H1 (cell line): ENCODE data around the gene KLC4. TPM values are rescaled to one million over a fixed set of nuclear protein-coding genes. Genes with fewer than 3 reads are reported as not detected.

ENCODE experiments used
- CTCF ChIA-PET: fragments of 300-600 bp; sonication (Branson Sonifier 250); formaldehyde crosslinking; loops from one replicate; lab custom pipeline; 2021; ENCODE audit not compliant: partially characterized antibody; lab: Charles Lee
- POLR2A ChIA-PET: fragments of 300-600 bp; sonication (Branson Sonifier 250); formaldehyde crosslinking; loops from one replicate; lab custom pipeline; 2021; ENCODE audit warnings: inconsistent platforms; ENCODE audit not compliant: partially characterized antibody; lab: Charles Lee
- DNase-seq, 2 experiments: peaks; one replicate each; pipeline versions ENCODE4 v3.0.0 to v3.0.0-alpha.2; 2010 to 2022; ENCODE audit warnings: low spot score in 2 of 2, low read depth in 1 of 2, mixed read lengths in 1 of 2
- FAIRE-seq: peaks from 2 replicates; lab custom pipeline; 2011; peaks lifted over from hg19 to GRCh38; lab: Jason Lieb, UNC
- H2AFZ ChIP-seq: 2 replicates; pipeline ENCODE4 v1.8.1; 2012; ENCODE audit warnings: low read length, inconsistent platforms
- H2AK5ac ChIP-seq: 2 replicates; pipeline ENCODE4 v1.6.1; 2013; ENCODE audit warnings: low read depth, low read length
- H2BK120ac ChIP-seq: replicated peaks from 2 replicates; pipeline ENCODE3; 2013; ENCODE audit warnings: low read depth, low read length, inconsistent platforms
- H2BK12ac ChIP-seq: 2 replicates; pipeline ENCODE4 v1.6.1; 2013; ENCODE audit warnings: low read depth, low read length
- H2BK15ac ChIP-seq: 2 replicates; pipeline ENCODE4 v1.6.1; 2013; ENCODE audit warnings: low read length
- H2BK20ac ChIP-seq: 2 replicates; pipeline ENCODE4 v1.6.1; 2013; ENCODE audit warnings: low read length
- H2BK5ac ChIP-seq: 2 replicates; pipeline ENCODE4 v1.6.1; 2013; ENCODE audit warnings: low read depth, low read length
- H3K14ac ChIP-seq: 2 replicates; pipeline ENCODE4 v1.6.1; 2013; ENCODE audit warnings: inconsistent platforms; ENCODE audit not compliant: insufficient read length
- H3K18ac ChIP-seq: 2 replicates; pipeline ENCODE4 v1.6.1; 2013; ENCODE audit warnings: low read length; ENCODE audit errors: extremely low read depth
- H3K23ac ChIP-seq: 2 replicates; pipeline ENCODE4 v1.6.1; 2013; ENCODE audit warnings: inconsistent platforms; ENCODE audit not compliant: insufficient read length
- H3K23me2 ChIP-seq: 2 replicates; pipeline ENCODE4 v1.6.1; 2013; ENCODE audit warnings: low read depth, low read length
- H3K27ac ChIP-seq: 2 replicates; pipeline ENCODE4 v1.6.1; 2011; ENCODE audit warnings: low read depth, low read length, inconsistent platforms
- H3K27me3 ChIP-seq, 4 experiments: replicated peaks in 1 of 4; 1 replicate in 1 of 4; 2 replicates in 3 of 4; pipeline versions ENCODE4 v1.6.1 to v1.8.1; 2011 to 2013; ENCODE audit warnings: low read length in 3 of 4, mild to moderate bottlenecking in 3 of 4, inconsistent platforms in 2 of 4, mixed read lengths in 2 of 4, moderate library complexity in 1 of 4; ENCODE audit not compliant: control insufficient read depth in 3 of 4, insufficient read depth in 3 of 4; ENCODE audit errors: extremely low read depth in 1 of 4
- H3K36me3 ChIP-seq, 4 experiments: 2 replicates each; pipeline versions ENCODE4 v1.6.1 to v1.8.1; 2011 to 2013; ENCODE audit warnings: mild to moderate bottlenecking in 4 of 4, low read length in 3 of 4, moderate library complexity in 2 of 4, control low read depth in 1 of 4, inconsistent platforms in 1 of 4; ENCODE audit not compliant: insufficient read depth in 4 of 4, control insufficient read depth in 2 of 4
- H3K4ac ChIP-seq: replicated peaks from 2 replicates; pipeline ENCODE3; 2013; ENCODE audit warnings: low read length, low read depth, mixed read lengths, inconsistent platforms; ENCODE audit not compliant: insufficient read length
- H3K4me1 ChIP-seq, 4 experiments: replicated peaks in 1 of 4; 1 replicate in 1 of 4; 2 replicates in 3 of 4; pipeline versions ENCODE4 v1.6.1 to v1.8.1; 2011 to 2013; ENCODE audit warnings: low read length in 3 of 4, inconsistent platforms in 2 of 4, mixed read lengths in 1 of 4; ENCODE audit not compliant: insufficient read depth in 4 of 4, control insufficient read depth in 3 of 4
- H3K4me2 ChIP-seq, 2 experiments: 2 replicates each; pipeline versions ENCODE4 v1.6.1 to v1.8.1; 2011 to 2013; ENCODE audit warnings: low read depth in 2 of 2, low read length in 2 of 2, control low read depth in 1 of 2, inconsistent platforms in 1 of 2, mild to moderate bottlenecking in 1 of 2; ENCODE audit not compliant: insufficient read depth in 1 of 2
- H3K4me3 ChIP-seq, 4 experiments: fragments of 200-600, 300-600 bp in 1 of 4; sonication (generic), shearing (Covaris generic), sonication (Bioruptor Twin) in 1 of 4; 2 replicates each; pipeline versions ENCODE4 v1.5.1 to v1.8.1; 2011 to 2016; ENCODE audit warnings: low read length in 4 of 4, low read depth in 3 of 4, control low read depth in 2 of 4, inconsistent platforms in 2 of 4, mild to moderate bottlenecking in 2 of 4, mixed read lengths in 1 of 4, moderate library complexity in 1 of 4; ENCODE audit not compliant: insufficient read depth in 2 of 4; ENCODE audit errors: extremely low read depth in 1 of 4
- H3K56ac ChIP-seq: replicated peaks from 2 replicates; pipeline ENCODE3; 2013; ENCODE audit warnings: low read depth, mild to moderate bottlenecking, mixed read lengths, low read length, inconsistent platforms; ENCODE audit not compliant: insufficient read length
- H3K79me1 ChIP-seq: 2 replicates; pipeline ENCODE4 v1.6.1; 2013; ENCODE audit warnings: low read depth, low read length, control low read depth
- H3K79me2 ChIP-seq, 2 experiments: 2 replicates each; pipeline versions ENCODE4 v1.6.1 to v1.8.1; 2012 to 2013; ENCODE audit warnings: low read length in 2 of 2, mild to moderate bottlenecking in 2 of 2, inconsistent platforms in 1 of 2; ENCODE audit not compliant: insufficient read depth in 2 of 2, control insufficient read depth in 1 of 2
- H3K9ac ChIP-seq, 4 experiments: replicated peaks in 1 of 4; 1 replicate in 1 of 4; 2 replicates in 3 of 4; pipeline versions ENCODE4 v1.6.1 to v1.8.1; 2011 to 2013; ENCODE audit warnings: low read depth in 3 of 4, low read length in 3 of 4, control low read depth in 2 of 4, mild to moderate bottlenecking in 2 of 4, moderate library complexity in 2 of 4, inconsistent platforms in 1 of 4; ENCODE audit errors: extremely low read depth in 1 of 4
- H3K9me3 ChIP-seq, 2 experiments: 2 replicates each; pipeline versions ENCODE4 v1.6.1 to v1.8.1; 2012 to 2013; ENCODE audit warnings: mild to moderate bottlenecking in 2 of 2, moderate library complexity in 2 of 2, control low read depth in 1 of 2, inconsistent platforms in 1 of 2, low read depth in 1 of 2, low read length in 1 of 2, mixed read lengths in 1 of 2; ENCODE audit not compliant: insufficient read depth in 2 of 2
- H4K20me1 ChIP-seq, 2 experiments: replicated peaks in 1 of 2; 2 replicates each; pipeline versions ENCODE3 to v1.8.1; 2011 to 2013; ENCODE audit warnings: inconsistent platforms in 2 of 2, low read length in 2 of 2, mild to moderate bottlenecking in 1 of 2; ENCODE audit not compliant: insufficient read depth in 2 of 2, control insufficient read depth in 1 of 2
- H4K5ac ChIP-seq: 2 replicates; pipeline ENCODE4 v1.6.1; 2013; ENCODE audit warnings: low read length, low read depth, mixed read lengths, inconsistent platforms; ENCODE audit not compliant: insufficient read length
- H4K8ac ChIP-seq: 2 replicates; pipeline ENCODE4 v1.8.0; 2013; ENCODE audit warnings: mild to moderate bottlenecking, moderate library complexity, low read length, inconsistent platforms; ENCODE audit not compliant: insufficient read depth; ENCODE audit errors: extremely low read depth
- H4K91ac ChIP-seq: replicated peaks from 2 replicates; pipeline ENCODE3; 2013; ENCODE audit warnings: low read length, mixed read lengths, inconsistent platforms; ENCODE audit not compliant: insufficient read length
- ASH2L ChIP-seq: fragments of 200-600, 300-600 bp; sonication (generic); IDR thresholded peaks from one replicate; pipeline ENCODE4 v1.7.1; 2017; ENCODE audit warnings: low read length
- BRCA1 ChIP-seq: IDR thresholded peaks from 2 replicates; pipeline ENCODE4 v1.6.1; 2012; ENCODE audit warnings: low read depth, low read length, improper control_type of control experiment
- CREB1 ChIP-seq: IDR thresholded peaks from 2 replicates; pipeline ENCODE4 v1.6.1; 2012; ENCODE audit warnings: inconsistent platforms
- TEAD4 ChIP-seq: IDR thresholded peaks from 2 replicates; pipeline ENCODE4 v1.6.1; 2012; ENCODE audit warnings: low read depth, low read length, inconsistent platforms, mixed read lengths
- WGBS, 2 experiments: shearing (Covaris generic) in 1 of 2; methylation state at CpG; one replicate each; pipeline versions ENCODE4 v1.1.6 to v1.1.7; 2013 to 2015; ENCODE audit warnings: low lambda C conversion rate in 2 of 2, mixed read lengths in 2 of 2, inconsistent platforms in 1 of 2, low coverage in 1 of 2, missing lambda C conversion rate in 1 of 2; ENCODE audit not compliant: insufficient replicate concordance in 2 of 2, insufficient coverage in 1 of 2, insufficient read length in 1 of 2; ENCODE audit errors: extremely low coverage in 1 of 2, missing lambda C conversion rate in 1 of 2; 5-methylcytosine and 5-hydroxymethylcytosine counted together
- polyA plus RNA-seq, 7 experiments: library from polyadenylated mRNA; depleted of rRNA in 3 of 7; stranded (reverse) in 5 of 7; unstranded in 2 of 7; fragments of >200 nt in 5 of 7; fragments of 200-250 nt in 2 of 7; gene quantifications; 1 replicate in 5 of 7; 2 replicates in 1 of 7; 4 replicates in 1 of 7; pipeline versions ENCODE4 v1.2.1 to v1.2.3, GENCODE V29; 2011 to 2013; ENCODE audit warnings: missing spikeins in 2 of 7, mixed read lengths in 2 of 7
- total RNA-seq: library from RNA; stranded (reverse); fragmentation: NEBNext Ultra II Directional; extraction: Animal tissue kit (Norgen Biotek cat#: 25700); gene quantifications from 2 replicates; pipeline ENCODE4 v1.2.1, GENCODE V29; 2021

Gene KLC4
- total and polyA plus RNA-seq, 2 of the 8 experiments (the other 6 are each of a cell fraction or from before 2014, with no cell fraction given), result 15.7 to 28.5 TPM

GRCh38 chr6:43095939-43096338 lies 36.5 kb downstream of the KLC4 start:
- Histone ChIP-seq H3K79me2 (peaks cover 7 to 87% of the 10 kb centered on the region in 2 experiments), H3K4me3 (no peak overlapping the region), H3K9ac (no peak overlapping the region), H3K27me3 (no peaks in the 10 kb centered on the region), H2BK5ac (peak overlapping the region; percentile 82; the same call in 1 of the 2 replicates), H4K8ac (no peak overlapping the region), H2AFZ (no peak overlapping the region), H2AK5ac (0 out of 2 replicates have a peak overlapping the region, but pooled peaks have one; percentile 59), H3K36me3 (no peaks in the 10 kb centered on the region), H4K20me1 (peaks cover 0 to 2% of the 10 kb centered on the region in 2 experiments), H2BK20ac (no peak overlapping the region), H3K23ac (no peak overlapping the region), H4K5ac (no peak overlapping the region), H3K18ac (peak overlapping the region; percentile 51; the same call in 1 of the 2 replicates), H3K27ac (peak overlapping the region; percentile 40; the same call in 1 of the 2 replicates), H2BK120ac (no peak overlapping the region), H3K14ac (no peak overlapping the region), H3K4me2 (0 out of 4 replicates have a peak overlapping the region, but pooled peaks of 1 of the 2 experiments have one; percentile 13), H3K9me3 (no peaks in the 10 kb centered on the region), H3K79me1 (peaks cover 15% of the 10 kb centered on the region), H4K91ac (peak overlapping the region; percentile 85), H3K4ac (no peak overlapping the region), H3K23me2 (no peaks in the 10 kb centered on the region), H2BK12ac (peak overlapping the region; percentile 68; the same call in 1 of the 2 replicates), H2BK15ac (no peak overlapping the region), H3K4me1 (peaks cover 13 to 30% (median 19%) of the 10 kb centered on the region in 4 experiments), H3K56ac (no peak overlapping the region)
- ChIA-PET CTCF (interaction anchor here (0.5 to 2.4 kb wide), 7 partner anchors 9 to 33 kb away, joined by 3 to 11 read pairs (median 5); partner anchors contain the start of gene PTK7), POLR2A (interaction anchor here (0.8 to 3.2 kb wide), 8 partner anchors 13 to 36 kb away, joined by 3 to 13 read pairs (median 3); no protein-coding TSS in a partner anchor)
- no peak for TF ChIP-seq TEAD4
- TF ChIP-seq CREB1, result no peak
- no peak for TF ChIP-seq BRCA1
- peak; percentile 15 for TF ChIP-seq ASH2L
- FAIRE-seq (no peak), DNase-seq (no peak)
- WGBS, 2 experiments, result 82% methylated on average over 7 of the region's 7 CpGs; no CpG with 5 or more reads in 1 of the 2 experiments
